ENCODE measurements around the gene CNTNAP2. TPM values are rescaled to one million over a fixed set of nuclear protein-coding genes. Genes with fewer than 3 reads are reported as not detected.

The CNTNAP2 gene
- total and polyA plus RNA-seq, 2 donors, result 5.1 to 10.3 TPM

DNA sequence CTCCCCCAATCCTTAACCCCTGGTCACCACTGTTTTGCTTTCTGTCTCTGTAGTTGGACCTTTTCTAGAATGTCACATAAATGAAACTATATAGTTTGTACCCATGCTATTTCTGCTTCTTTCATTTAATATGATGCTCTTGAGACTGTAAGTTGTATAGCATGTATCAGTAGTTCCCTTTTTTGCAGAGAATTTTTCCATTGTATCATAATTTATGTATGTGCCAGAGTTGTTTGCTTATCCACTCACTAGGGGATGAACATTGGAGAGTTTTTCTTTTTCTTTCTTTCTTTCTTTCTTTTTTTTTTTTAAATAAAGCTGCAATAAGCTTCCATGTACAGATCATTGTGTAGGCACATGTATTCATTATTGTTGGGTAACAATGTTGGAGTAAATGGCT lies 544.8 kb downstream of the CNTNAP2 start:
- Histone ChIP-seq H3K36me3 (ENCODE audit: control insufficient read depth in 2 of 2, insufficient read depth in 2 of 2, low read length in 1 of 2) (no peaks in the 10 kb centered on the region), H3K4me3 (ENCODE audit: low read length in 2 of 2) (no peak overlapping the region), H3K9me3 (ENCODE audit: control insufficient read depth in 2 of 2, insufficient read depth in 1 of 2, low read length in 1 of 2) (no peaks in the 10 kb centered on the region), H3K4me1 (ENCODE audit: control insufficient read depth in 2 of 2, insufficient read depth in 2 of 2, low read length in 2 of 2) (peaks cover 0 to under 1% of the 10 kb centered on the region in 2 donors), H3K27ac (ENCODE audit: low read depth in 1 of 2, low read length in 1 of 2) (no peak overlapping the region), H3K27me3 (ENCODE audit: control insufficient read depth in 2 of 2, insufficient read depth in 1 of 2, low read length in 1 of 2) (no peaks in the 10 kb centered on the region)
- no peak for DNase-seq (ENCODE audit: low read depth in 6 of 9, low spot score in 9 of 9)

- Histone ChIP-seq H3K4me3 (ENCODE audit: low read length in 2 of 2) (no peak overlapping the region), H3K9me3 (ENCODE audit: control insufficient read depth in 2 of 2, insufficient read depth in 1 of 2, low read length in 1 of 2) (no peaks in the 10 kb centered on the region), H3K4me1 (ENCODE audit: control insufficient read depth in 2 of 2, insufficient read depth in 2 of 2, low read length in 2 of 2) (no peaks in the 10 kb centered on the region), H3K27me3 (ENCODE audit: control insufficient read depth in 2 of 2, insufficient read depth in 1 of 2, low read length in 1 of 2) (no peaks in the 10 kb centered on the region), H3K36me3 (ENCODE audit: control insufficient read depth in 2 of 2, insufficient read depth in 2 of 2, low read length in 1 of 2) (no peaks in the 10 kb centered on the region), H3K27ac (ENCODE audit: low read depth in 1 of 2, low read length in 1 of 2) (no peak overlapping the region)
- WGBS, result 92% methylated on average over 12 of the region's 12 CpGs
- DNase-seq (ENCODE audit: low read depth in 6 of 9, low spot score in 9 of 9), result no peak
Observed at GRCh38 chr7:146661929-146662328, 545.3 kb downstream of the CNTNAP2 start.

DNA sequence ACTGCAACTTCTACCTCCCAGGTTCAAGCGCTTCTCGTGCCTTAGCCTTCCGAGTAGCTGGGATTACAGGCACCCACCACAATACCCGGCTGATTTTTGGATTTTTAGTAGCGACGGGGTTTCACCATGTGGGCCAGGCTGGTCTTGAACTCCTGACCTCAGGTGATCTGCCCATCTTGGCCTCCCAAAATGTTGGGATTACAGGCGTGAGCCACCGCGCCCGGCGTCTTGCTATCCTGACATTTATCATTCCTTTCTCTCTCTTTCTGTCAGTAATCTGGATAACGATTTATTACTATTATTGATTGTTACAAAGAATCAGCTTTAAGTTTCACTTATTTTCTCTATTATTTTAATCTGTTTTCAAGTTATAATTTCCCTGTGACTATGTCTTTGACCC lies 548.4 kb downstream of the CNTNAP2 start:
- H3K36me3 ChIP-seq (ENCODE audit: control insufficient read depth in 2 of 2, insufficient read depth in 2 of 2, low read length in 1 of 2), result no peaks in the 10 kb centered on the region
- H3K27ac ChIP-seq (ENCODE audit: low read depth in 1 of 2, low read length in 1 of 2), result no peak overlapping the region
- H3K27me3 ChIP-seq (ENCODE audit: control insufficient read depth in 2 of 2, insufficient read depth in 1 of 2, low read length in 1 of 2), result no peaks in the 10 kb centered on the region
- no peaks in the 10 kb centered on the region for H3K4me1 ChIP-seq (ENCODE audit: control insufficient read depth in 2 of 2, insufficient read depth in 2 of 2, low read length in 2 of 2)
- DNase-seq (ENCODE audit: low read depth in 6 of 9, low spot score in 9 of 9), result no peak
- H3K9me3 ChIP-seq (ENCODE audit: control insufficient read depth in 2 of 2, insufficient read depth in 1 of 2, low read length in 1 of 2), result no peaks in the 10 kb centered on the region
- WGBS, result 98% methylated on average over 12 of the region's 12 CpGs
- no peak overlapping the region for H3K4me3 ChIP-seq (ENCODE audit: low read length in 2 of 2)

- no peaks in the 10 kb centered on the region for H3K27me3 ChIP-seq (ENCODE audit: control insufficient read depth in 2 of 2, insufficient read depth in 1 of 2, low read length in 1 of 2)
- H3K36me3 ChIP-seq (ENCODE audit: control insufficient read depth in 2 of 2, insufficient read depth in 2 of 2, low read length in 1 of 2), result no peaks in the 10 kb centered on the region
- 98% methylated on average over 2 of the region's 2 CpGs for WGBS
- no peak for DNase-seq (ENCODE audit: low read depth in 6 of 9, low spot score in 9 of 9)
- H3K27ac ChIP-seq (ENCODE audit: low read depth in 1 of 2, low read length in 1 of 2), result no peak overlapping the region
- no peaks in the 10 kb centered on the region for H3K9me3 ChIP-seq (ENCODE audit: control insufficient read depth in 2 of 2, insufficient read depth in 1 of 2, low read length in 1 of 2)
- no peaks in the 10 kb centered on the region for H3K4me1 ChIP-seq (ENCODE audit: control insufficient read depth in 2 of 2, insufficient read depth in 2 of 2, low read length in 2 of 2)
- H3K4me3 ChIP-seq (ENCODE audit: low read length in 2 of 2), result no peak overlapping the region
Observed at GRCh38 chr7:146670532-146670931, 553.9 kb downstream of the CNTNAP2 start.

GRCh38 chr7:146681487-146681886 lies 564.9 kb downstream of the CNTNAP2 start:
- DNase-seq (ENCODE audit: low read depth in 6 of 9, low spot score in 9 of 9), result no peak

GRCh38 chr7:146683439-146683838 lies 566.8 kb downstream of the CNTNAP2 start:
- DNase-seq (ENCODE audit: low read depth in 6 of 9, low spot score in 9 of 9), result no peak
- Histone ChIP-seq H3K27ac (ENCODE audit: low read depth in 1 of 2, low read length in 1 of 2) (no peak overlapping the region), H3K4me1 (ENCODE audit: control insufficient read depth in 2 of 2, insufficient read depth in 2 of 2, low read length in 2 of 2) (no peaks in the 10 kb centered on the region), H3K36me3 (ENCODE audit: control insufficient read depth in 2 of 2, insufficient read depth in 2 of 2, low read length in 1 of 2) (no peaks in the 10 kb centered on the region), H3K27me3 (ENCODE audit: control insufficient read depth in 2 of 2, insufficient read depth in 1 of 2, low read length in 1 of 2) (no peaks in the 10 kb centered on the region), H3K9me3 (ENCODE audit: control insufficient read depth in 2 of 2, insufficient read depth in 1 of 2, low read length in 1 of 2) (no peaks in the 10 kb centered on the region), H3K4me3 (ENCODE audit: low read length in 2 of 2) (no peak overlapping the region)
- WGBS, result 99% methylated on average over 1 of the region's 1 CpG

More at GRCh38 chr7:146681487-146681886, 564.9 kb downstream of the CNTNAP2 start:
- Histone ChIP-seq H3K4me1 (ENCODE audit: control insufficient read depth in 2 of 2, insufficient read depth in 2 of 2, low read length in 2 of 2) (no peaks in the 10 kb centered on the region), H3K27ac (ENCODE audit: low read depth in 1 of 2, low read length in 1 of 2) (no peak overlapping the region), H3K36me3 (ENCODE audit: control insufficient read depth in 2 of 2, insufficient read depth in 2 of 2, low read length in 1 of 2) (no peaks in the 10 kb centered on the region), H3K27me3 (ENCODE audit: control insufficient read depth in 2 of 2, insufficient read depth in 1 of 2, low read length in 1 of 2) (no peaks in the 10 kb centered on the region), H3K4me3 (ENCODE audit: low read length in 2 of 2) (no peak overlapping the region), H3K9me3 (ENCODE audit: control insufficient read depth in 2 of 2, insufficient read depth in 1 of 2, low read length in 1 of 2) (no peaks in the 10 kb centered on the region)

DNA sequence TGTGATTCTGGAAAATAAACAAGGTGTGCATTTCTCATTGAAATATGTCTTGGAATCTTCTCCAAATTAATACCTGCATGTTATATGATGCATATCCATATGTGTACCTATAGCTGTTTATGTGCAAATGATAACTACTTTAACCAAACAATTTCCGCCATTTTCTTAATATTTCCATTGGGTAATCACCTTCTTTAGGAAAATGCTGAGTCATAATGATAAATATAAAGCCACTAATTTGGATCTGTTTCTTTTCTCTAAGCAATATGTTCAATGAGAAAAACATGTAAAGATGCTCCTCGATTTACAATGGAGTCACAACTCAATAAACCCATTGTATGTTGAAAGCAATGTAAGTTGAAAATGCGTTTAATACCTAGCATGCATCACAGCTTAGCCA lies 574.4 kb downstream of the CNTNAP2 start:
- H3K27me3 ChIP-seq (ENCODE audit: control insufficient read depth in 2 of 2, insufficient read depth in 1 of 2, low read length in 1 of 2), result no peaks in the 10 kb centered on the region
- no peaks in the 10 kb centered on the region for H3K9me3 ChIP-seq (ENCODE audit: control insufficient read depth in 2 of 2, insufficient read depth in 1 of 2, low read length in 1 of 2)
- DNase-seq (ENCODE audit: low read depth in 6 of 9, low spot score in 9 of 9), result no peak
- no peaks in the 10 kb centered on the region for H3K36me3 ChIP-seq (ENCODE audit: control insufficient read depth in 2 of 2, insufficient read depth in 2 of 2, low read length in 1 of 2)
- no peak overlapping the region for H3K4me3 ChIP-seq (ENCODE audit: low read length in 2 of 2)
- WGBS, result 95% methylated on average over 3 of the region's 3 CpGs
- no peaks in the 10 kb centered on the region for H3K4me1 ChIP-seq (ENCODE audit: control insufficient read depth in 2 of 2, insufficient read depth in 2 of 2, low read length in 2 of 2)
- no peak overlapping the region for H3K27ac ChIP-seq (ENCODE audit: low read depth in 1 of 2, low read length in 1 of 2)

DNA sequence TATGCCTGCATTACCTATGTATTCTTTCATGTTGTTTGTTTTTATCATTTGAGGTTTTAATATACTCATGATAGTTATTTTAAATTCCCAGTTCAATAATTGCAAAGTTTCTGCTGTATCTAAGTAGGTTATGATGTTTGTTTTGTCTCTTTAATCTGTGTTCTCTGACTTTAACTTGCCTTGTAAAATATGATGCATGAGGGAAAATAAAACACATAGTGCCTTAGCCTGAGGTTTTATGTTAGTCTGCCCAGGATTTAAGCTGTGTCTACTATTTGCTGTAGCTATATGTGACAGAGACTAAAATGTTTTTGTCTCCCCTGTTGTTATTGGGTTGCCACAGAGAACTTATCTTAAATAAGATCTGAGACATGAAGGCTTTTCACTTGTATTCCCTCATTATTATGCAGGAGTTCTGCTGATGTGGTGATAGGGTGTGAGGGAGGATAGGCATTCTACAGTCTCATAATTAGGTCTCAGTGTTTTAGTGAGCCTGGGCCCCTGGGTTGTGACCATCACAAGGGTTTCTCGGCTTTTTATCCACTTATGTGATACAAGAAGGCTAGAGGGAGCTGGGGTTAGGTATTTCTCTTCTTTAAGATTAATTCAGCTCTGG lies 582.5 kb downstream of the CNTNAP2 start:
- H3K27me3 ChIP-seq (ENCODE audit: control insufficient read depth in 2 of 2, insufficient read depth in 1 of 2, low read length in 1 of 2), result no peaks in the 10 kb centered on the region
- DNase-seq (ENCODE audit: low read depth in 6 of 9, low spot score in 9 of 9), result no peak
- WGBS, result 89% methylated on average over 1 of the region's 1 CpG
- no peaks in the 10 kb centered on the region for H3K36me3 ChIP-seq (ENCODE audit: control insufficient read depth in 2 of 2, insufficient read depth in 2 of 2, low read length in 1 of 2)
- H3K9me3 ChIP-seq (ENCODE audit: control insufficient read depth in 2 of 2, insufficient read depth in 1 of 2, low read length in 1 of 2), result no peaks in the 10 kb centered on the region
- no peak overlapping the region for H3K27ac ChIP-seq (ENCODE audit: low read depth in 1 of 2, low read length in 1 of 2)
- no peaks in the 10 kb centered on the region for H3K4me1 ChIP-seq (ENCODE audit: control insufficient read depth in 2 of 2, insufficient read depth in 2 of 2, low read length in 2 of 2)
- H3K4me3 ChIP-seq (ENCODE audit: low read length in 2 of 2), result no peak overlapping the region

DNA sequence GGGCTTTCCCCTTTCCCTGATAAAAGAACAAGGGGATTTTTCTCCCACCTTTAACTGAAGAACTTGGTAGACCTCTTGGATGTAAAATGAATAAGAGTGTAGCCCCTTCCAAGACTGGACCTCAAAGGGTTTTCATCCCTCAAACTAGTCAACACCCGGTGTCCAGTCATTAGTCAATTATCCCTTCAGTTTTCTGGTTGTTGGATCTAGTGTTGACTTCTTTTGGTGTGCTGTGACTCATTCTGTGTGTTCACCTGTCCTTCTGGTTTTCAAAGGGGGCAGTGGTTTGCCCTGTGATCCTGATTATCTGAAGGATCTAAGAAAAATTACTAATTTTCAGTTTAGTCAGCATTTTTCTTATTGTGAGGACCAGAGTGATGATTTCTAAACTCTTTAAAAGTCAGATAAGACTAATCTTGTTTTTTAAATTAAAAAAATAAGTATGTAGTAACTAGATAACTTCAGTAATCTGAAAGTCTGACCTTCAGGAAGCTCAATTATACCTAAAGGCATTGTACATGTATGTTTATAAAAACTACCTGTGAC lies 583.5 kb downstream of the CNTNAP2 start:
- no peaks in the 10 kb centered on the region for H3K4me1 ChIP-seq (ENCODE audit: control insufficient read depth in 2 of 2, insufficient read depth in 2 of 2, low read length in 2 of 2)
- no peak overlapping the region for H3K27ac ChIP-seq (ENCODE audit: low read depth in 1 of 2, low read length in 1 of 2)
- no peak overlapping the region for H3K4me3 ChIP-seq (ENCODE audit: low read length in 2 of 2)
- no peak for DNase-seq (ENCODE audit: low read depth in 6 of 9, low spot score in 9 of 9)
- WGBS, result 97% methylated on average over 1 of the region's 1 CpG
- H3K27me3 ChIP-seq (ENCODE audit: control insufficient read depth in 2 of 2, insufficient read depth in 1 of 2, low read length in 1 of 2), result no peaks in the 10 kb centered on the region
- no peaks in the 10 kb centered on the region for H3K36me3 ChIP-seq (ENCODE audit: control insufficient read depth in 2 of 2, insufficient read depth in 2 of 2, low read length in 1 of 2)
- no peaks in the 10 kb centered on the region for H3K9me3 ChIP-seq (ENCODE audit: control insufficient read depth in 2 of 2, insufficient read depth in 1 of 2, low read length in 1 of 2)
